ENCODE measurements around the gene LRRC74B. TPM values are rescaled to one million over a fixed set of nuclear protein-coding genes. Genes with fewer than 3 reads are reported as not detected.
A peak's percentile ranks its signal among the peaks of the same experiment; 100 is the strongest.

The LRRC74B gene
- total RNA-seq, 1 donor from 2014 or later: not detected

GRCh38 chr22:20998411-20999336, 47.1 kb upstream of the LRRC74B start:
- peak overlapping the region; percentile 24 for H3K27ac Mint-ChIP-seq (ENCODE audit: unreplicated experiment)
- DNase-seq (ENCODE audit: low spot score): no peak
- H3K9me3 Mint-ChIP-seq (ENCODE audit: unreplicated experiment): no peaks in the 10 kb centered on the region
- no peak overlapping the region for H3K4me3 Mint-ChIP-seq (ENCODE audit: unreplicated experiment)
- peaks cover 10% of the 10 kb centered on the region for H3K4me1 Mint-ChIP-seq (ENCODE audit: unreplicated experiment)
- peaks cover 13% of the 10 kb centered on the region for H3K27me3 Mint-ChIP-seq (ENCODE audit: unreplicated experiment)
- peaks cover 8% of the 10 kb centered on the region for H3K36me3 Mint-ChIP-seq (ENCODE audit: low read depth, unreplicated experiment)
- no peak for TF ChIP-seq CTCF (IDR thresholded peaks at IDR 0.05; ENCODE audit: unreplicated experiment)

DNA sequence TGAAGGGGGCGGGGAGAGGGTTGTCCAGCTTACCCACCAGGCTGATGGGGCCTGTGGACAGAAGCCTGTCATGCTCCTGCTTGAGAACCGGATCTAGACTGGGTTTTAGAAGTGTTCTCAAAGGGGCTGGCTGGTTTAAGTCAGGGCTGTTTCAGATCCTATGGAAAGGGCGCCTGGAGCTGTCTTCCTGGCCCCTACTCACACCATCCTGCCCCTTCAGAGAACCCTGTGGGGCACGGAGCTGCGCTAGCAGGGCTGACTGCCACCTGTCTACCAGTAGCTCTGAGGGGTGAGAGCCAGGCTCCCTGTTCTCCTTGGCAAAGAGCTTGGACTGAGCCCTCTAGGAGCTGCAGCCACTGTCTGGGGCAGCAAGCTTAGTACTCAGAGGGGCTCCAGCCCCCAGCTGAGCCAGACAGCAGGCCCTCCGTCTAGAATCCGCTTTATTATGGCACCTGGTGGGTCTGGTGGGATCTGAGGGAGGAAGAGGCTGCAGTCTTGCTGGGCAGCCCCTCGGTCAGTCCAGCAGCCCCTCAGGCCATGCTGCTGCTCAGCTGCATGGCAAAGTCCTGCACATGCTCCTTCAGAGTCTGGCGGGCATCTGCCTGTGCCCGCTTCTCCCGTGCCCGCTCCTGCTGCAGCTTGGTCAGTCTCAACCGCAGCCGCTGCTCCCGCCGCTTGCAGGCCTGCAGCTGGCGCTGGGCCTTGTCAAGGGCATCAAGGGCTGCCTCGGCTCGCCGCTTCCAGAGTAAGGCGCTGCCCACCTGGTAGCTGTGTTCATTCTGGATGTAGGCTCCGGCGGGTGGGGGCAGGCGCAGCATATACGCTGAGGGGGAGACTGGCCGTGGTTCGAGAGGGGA, 46.2 kb upstream of the LRRC74B start:
- Mint-ChIP-seq H3K27me3 (ENCODE audit: unreplicated experiment) (peaks cover 13% of the 10 kb centered on the region), H3K9me3 (ENCODE audit: unreplicated experiment) (no peaks in the 10 kb centered on the region), H3K27ac (ENCODE audit: unreplicated experiment) (no peak overlapping the region), H3K4me3 (ENCODE audit: unreplicated experiment) (no peak overlapping the region), H3K4me1 (ENCODE audit: unreplicated experiment) (peaks cover 10% of the 10 kb centered on the region), H3K36me3 (ENCODE audit: low read depth, unreplicated experiment) (peaks cover 8% of the 10 kb centered on the region)
- TF ChIP-seq CTCF (IDR thresholded peaks at IDR 0.05; ENCODE audit: unreplicated experiment): no peak
- DNase-seq (ENCODE audit: low spot score): no peak

DNA sequence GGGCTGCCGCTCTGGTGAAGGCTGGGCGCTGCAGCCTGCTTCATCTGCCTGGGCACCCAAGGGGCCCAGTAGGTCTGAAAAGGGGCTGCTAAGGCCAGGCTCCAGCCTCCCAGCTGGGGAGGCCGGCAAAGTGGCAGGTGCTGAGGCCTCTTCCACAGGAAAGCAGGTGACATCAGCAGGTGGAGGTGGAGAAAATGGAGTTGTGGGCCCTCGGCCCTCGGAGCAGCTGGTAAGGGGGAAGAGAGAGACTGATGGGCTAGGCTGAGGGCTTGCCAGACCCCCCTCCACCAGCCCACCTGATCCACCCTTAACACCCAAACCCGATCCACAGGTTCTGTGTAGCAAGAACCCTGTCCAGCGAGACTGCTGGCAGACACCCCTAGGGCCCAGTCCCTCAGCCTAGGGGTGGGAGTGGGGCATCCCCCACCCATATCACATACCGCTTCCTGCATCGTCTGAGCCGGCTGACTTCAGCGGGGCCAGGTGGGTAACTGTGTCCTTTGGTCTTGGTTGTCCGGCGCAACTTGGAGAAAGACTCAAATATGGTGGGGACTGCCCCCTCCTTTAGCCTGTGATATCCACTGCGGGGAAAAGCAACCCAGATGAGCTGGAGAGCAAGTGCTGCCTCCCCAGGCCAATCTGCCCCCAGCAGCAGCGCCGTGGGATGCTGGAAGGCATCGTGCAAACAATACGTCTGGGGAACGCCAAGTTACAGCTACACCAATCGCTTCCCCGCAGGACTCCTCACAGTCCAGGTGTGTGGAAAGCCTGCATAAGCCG, 45.3 kb upstream of the LRRC74B start:
- H3K9me3 Mint-ChIP-seq (ENCODE audit: unreplicated experiment): no peaks in the 10 kb centered on the region
- H3K27me3 Mint-ChIP-seq (ENCODE audit: unreplicated experiment): peaks cover 13% of the 10 kb centered on the region
- peak overlapping the region; percentile 97 for H3K4me3 Mint-ChIP-seq (ENCODE audit: unreplicated experiment)
- TF ChIP-seq CTCF (IDR thresholded peaks at IDR 0.05; ENCODE audit: unreplicated experiment): no peak
- H3K27ac Mint-ChIP-seq (ENCODE audit: unreplicated experiment): peak overlapping the region; percentile 57
- peaks cover 5% of the 10 kb centered on the region for H3K36me3 Mint-ChIP-seq (ENCODE audit: low read depth, unreplicated experiment)
- peaks cover 10% of the 10 kb centered on the region for H3K4me1 Mint-ChIP-seq (ENCODE audit: unreplicated experiment)
- DNase-seq (ENCODE audit: low spot score): no peak

GRCh38 chr22:21000987-21001600, 44.7 kb upstream of the LRRC74B start:
- Mint-ChIP-seq H3K9me3 (ENCODE audit: unreplicated experiment) (no peaks in the 10 kb centered on the region), H3K4me1 (ENCODE audit: unreplicated experiment) (peaks cover 10% of the 10 kb centered on the region), H3K36me3 (ENCODE audit: low read depth, unreplicated experiment) (peaks cover 5% of the 10 kb centered on the region), H3K4me3 (ENCODE audit: unreplicated experiment) (peak overlapping the region; percentile 97), H3K27me3 (ENCODE audit: unreplicated experiment) (peaks cover 13% of the 10 kb centered on the region), H3K27ac (ENCODE audit: unreplicated experiment) (peak overlapping the region; percentile 80)
- DNase-seq (ENCODE audit: low spot score): no peak
- no peak for TF ChIP-seq CTCF (IDR thresholded peaks at IDR 0.05; ENCODE audit: unreplicated experiment)
